HL-60 (cell line): ENCODE measurements around the gene CCL1.

ENCODE experiments used
- CTCF ChIP-seq: IDR thresholded peaks from one replicate; pipeline ENCODE4 v1.5.1; 2011; ENCODE audit warnings: low read length, control low read depth, inconsistent platforms; ENCODE audit not compliant: insufficient read depth
- POLR2AphosphoS5 ChIP-seq: IDR thresholded peaks from 2 replicates; pipeline ENCODE4 v1.6.1; 2012; ENCODE audit warnings: low read depth

- TF ChIP-seq CTCF, result no peak
- no peak for TF ChIP-seq POLR2AphosphoS5
Observed at GRCh38 chr17:34367486-34368195, 4.6 kb upstream of the CCL1 start.
